CD8-positive, alpha-beta memory T cell (primary cell): ENCODE measurements around the gene BCL10. TPM values are rescaled to one million over a fixed set of nuclear protein-coding genes. Genes with fewer than 3 reads are reported as not detected.

Experiments used
- CTCF ChIA-PET: fragments of 350-600 bp; sonication (Branson Sonifier 250); formaldehyde crosslinking; loops from one replicate; lab custom pipeline; 2021; ENCODE audit warnings: antibody characterized with exemption; lab: Charles Lee
- POLR2A ChIA-PET: fragments of 350-600 bp; sonication (Branson Sonifier 250); formaldehyde crosslinking; loops from one replicate; lab custom pipeline; 2021; ENCODE audit warnings: antibody characterized with exemption; lab: Charles Lee
- DNase-seq, 5 donors: peaks; one replicate each; pipeline versions ENCODE4 v3.0.0 to v3.0.0-alpha.2; 2020 to 2022; ENCODE audit warnings: mixed read lengths in 1 of 5
- H3K27ac ChIP-seq: one replicate; pipeline ENCODE4 v1.7.0; 2013; ENCODE audit warnings: low read depth, mild to moderate bottlenecking, low read length, moderate library complexity
- H3K27me3 ChIP-seq: 2 replicates; pipeline ENCODE4 v1.7.0; 2013; ENCODE audit warnings: low read length, mild to moderate bottlenecking; ENCODE audit not compliant: insufficient read depth, poor library complexity, severe bottlenecking
- H3K36me3 ChIP-seq: 2 replicates; pipeline ENCODE4 v1.7.0; 2013; ENCODE audit warnings: mild to moderate bottlenecking, low read length, moderate library complexity; ENCODE audit not compliant: insufficient read depth
- H3K4me1 ChIP-seq: 2 replicates; pipeline ENCODE4 v1.7.0; 2013; ENCODE audit warnings: mild to moderate bottlenecking, low read length, moderate library complexity; ENCODE audit not compliant: insufficient read depth
- H3K4me3 ChIP-seq: 2 replicates; pipeline ENCODE4 v1.7.0; 2013; ENCODE audit warnings: mild to moderate bottlenecking, low read length
- H3K9me3 ChIP-seq: 2 replicates; pipeline ENCODE4 v1.7.0; 2013; ENCODE audit warnings: mild to moderate bottlenecking, low read length
- H3K27ac Mint-ChIP-seq, 8 donors: one replicate each; pipeline ENCODE4 v1.8.0; 2020 to 2021; ENCODE audit warnings: mixed read lengths in 8 of 8, mild to moderate bottlenecking in 6 of 8, inconsistent platforms in 3 of 8, moderate library complexity in 3 of 8
- H3K27me3 Mint-ChIP-seq, 2 donors: one replicate each; pipeline ENCODE4 v1.8.0; 2020 to 2021; ENCODE audit warnings: mixed read lengths in 2 of 2, mild to moderate bottlenecking in 1 of 2, moderate library complexity in 1 of 2
- H3K36me3 Mint-ChIP-seq, 3 donors: one replicate each; pipeline ENCODE4 v1.8.0; 2020 to 2021; ENCODE audit warnings: mixed read lengths in 3 of 3, inconsistent platforms in 1 of 3, mild to moderate bottlenecking in 1 of 3
- H3K4me1 Mint-ChIP-seq, 3 donors: one replicate each; pipeline ENCODE4 v1.8.0; 2020 to 2021; ENCODE audit warnings: mixed read lengths in 3 of 3, inconsistent platforms in 1 of 3, mild to moderate bottlenecking in 1 of 3
- H3K4me3 Mint-ChIP-seq, 7 donors: one replicate each; pipeline ENCODE4 v1.8.0; 2020 to 2021; ENCODE audit warnings: mixed read lengths in 7 of 7, mild to moderate bottlenecking in 6 of 7, moderate library complexity in 4 of 7, inconsistent platforms in 2 of 7
- H3K9me3 Mint-ChIP-seq, 5 donors: one replicate each; pipeline ENCODE4 v1.8.0; 2020 to 2022; ENCODE audit warnings: mixed read lengths in 5 of 5, mild to moderate bottlenecking in 3 of 5, moderate library complexity in 2 of 5, inconsistent platforms in 1 of 5
- polyA plus RNA-seq: library from polyadenylated mRNA; unstranded; fragments of 300-500 nt; fragmentation: Illumina TruSeq; gene quantifications from one replicate; pipeline ENCODE4 v1.2.3, GENCODE V29; 2021
- total RNA-seq, 2 experiments: library from RNA; stranded (reverse); gene quantifications; one replicate each; pipeline ENCODE4 v1.2.3, GENCODE V29; 2021

The BCL10 gene
- total and polyA plus RNA-seq, 3 experiments from 2014 or later = 21.6 to 27.1 (median 21.9) TPM

DNA sequence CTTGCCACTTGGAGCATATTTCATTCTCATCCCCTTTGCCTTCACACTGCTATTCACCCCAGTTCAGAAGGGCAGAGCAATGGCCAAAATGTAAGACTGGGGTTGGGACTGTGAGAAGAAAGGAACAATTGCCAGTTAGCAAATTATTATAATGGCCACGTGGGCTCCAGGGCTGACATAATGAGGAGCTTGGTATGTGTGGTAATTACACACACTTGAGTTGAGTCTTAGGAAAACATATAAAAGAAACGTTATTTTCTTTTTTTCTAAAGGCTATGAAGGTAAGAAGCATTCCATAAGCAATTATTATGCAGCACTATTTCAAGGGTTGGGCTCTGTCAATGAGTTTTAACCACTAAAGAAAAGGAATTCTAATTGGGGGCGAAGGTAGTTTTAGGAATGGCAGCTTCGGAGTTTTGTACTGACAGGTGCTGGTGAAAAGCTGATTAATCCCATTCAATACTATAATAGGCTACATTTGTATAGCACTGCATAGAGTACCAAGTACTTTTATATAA is 32.5 kb upstream of the BCL10 start:
- Mint-ChIP-seq H3K36me3 (peaks cover 0 to 4% (median 0%) of the 10 kb centered on the region in 3 donors), H3K27me3 (peaks cover 9 to 46% of the 10 kb centered on the region in 2 donors), H3K4me3 (peak overlapping the region in 2 of 7 donors; percentile 47 to 84), H3K9me3 (no peaks in the 10 kb centered on the region), H3K4me1 (peaks cover 4 to 7% (median 6%) of the 10 kb centered on the region in 3 donors), H3K27ac (no peak overlapping the region)
- Histone ChIP-seq H3K9me3 (no peaks in the 10 kb centered on the region), H3K36me3 (no peaks in the 10 kb centered on the region), H3K27ac (no peak overlapping the region), H3K4me3 (no peak overlapping the region), H3K4me1 (no peaks in the 10 kb centered on the region), H3K27me3 (peaks cover 6% of the 10 kb centered on the region)
- DNase-seq = no peak
- ChIA-PET CTCF (interaction anchor here (0.8 to 1.4 kb wide), 5 partner anchors 8 to 31 kb away, joined by 3 to 8 read pairs (median 3); no protein-coding TSS in a partner anchor), POLR2A (no interaction called here)

- no peak overlapping the region for H3K4me3 ChIP-seq
- H3K27ac ChIP-seq = no peak overlapping the region
- no peaks in the 10 kb centered on the region for H3K9me3 ChIP-seq
- peak overlapping the region in 1 of 8 donors; percentile 45 for H3K27ac Mint-ChIP-seq
- H3K4me1 ChIP-seq = no peaks in the 10 kb centered on the region
- peaks cover 0 to under 1% (median 0%) of the 10 kb centered on the region in 3 donors for H3K36me3 Mint-ChIP-seq
- CTCF ChIA-PET = interaction anchor here (0.8 to 1.4 kb wide), 4 partner anchors 9 to 31 kb away, joined by 3 to 8 read pairs (median 4); no protein-coding TSS in a partner anchor
- no peaks in the 10 kb centered on the region for H3K9me3 Mint-ChIP-seq
- peak overlapping the region in 6 of 7 donors; percentile 47 to 85 (median 76) for H3K4me3 Mint-ChIP-seq
- peaks cover 6% of the 10 kb centered on the region for H3K27me3 ChIP-seq
- DNase-seq = peak; percentile 35 to 73 (median 40)
- H3K36me3 ChIP-seq = no peaks in the 10 kb centered on the region
- peaks cover 9 to 39% of the 10 kb centered on the region in 2 donors for H3K27me3 Mint-ChIP-seq
- POLR2A ChIA-PET = no interaction called here
- H3K4me1 Mint-ChIP-seq = peaks cover 4 to 7% (median 6%) of the 10 kb centered on the region in 3 donors
These were observed 31.8 kb upstream of the BCL10 start for GRCh38 chr1:85307987-85308832.

DNA sequence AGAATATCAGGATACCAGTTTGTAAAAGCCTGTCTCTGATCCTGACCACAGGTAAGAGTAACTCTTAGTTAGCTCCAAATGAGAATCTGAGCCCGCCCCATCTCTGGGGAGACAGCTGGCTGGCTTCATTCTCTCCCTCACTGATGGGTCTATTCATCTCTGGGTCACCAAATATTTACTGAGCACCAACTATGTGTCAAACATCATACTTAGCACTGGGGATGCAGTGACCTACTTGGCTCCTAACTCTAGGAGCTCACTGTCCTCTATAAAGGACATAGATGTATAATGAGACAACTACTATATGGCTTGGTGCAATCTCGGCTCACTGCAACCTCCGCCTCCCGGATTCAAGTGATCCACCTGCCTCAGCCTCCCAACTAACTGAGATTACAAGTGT is 29.8 kb upstream of the BCL10 start:
- H3K27ac ChIP-seq = no peak overlapping the region

DNA sequence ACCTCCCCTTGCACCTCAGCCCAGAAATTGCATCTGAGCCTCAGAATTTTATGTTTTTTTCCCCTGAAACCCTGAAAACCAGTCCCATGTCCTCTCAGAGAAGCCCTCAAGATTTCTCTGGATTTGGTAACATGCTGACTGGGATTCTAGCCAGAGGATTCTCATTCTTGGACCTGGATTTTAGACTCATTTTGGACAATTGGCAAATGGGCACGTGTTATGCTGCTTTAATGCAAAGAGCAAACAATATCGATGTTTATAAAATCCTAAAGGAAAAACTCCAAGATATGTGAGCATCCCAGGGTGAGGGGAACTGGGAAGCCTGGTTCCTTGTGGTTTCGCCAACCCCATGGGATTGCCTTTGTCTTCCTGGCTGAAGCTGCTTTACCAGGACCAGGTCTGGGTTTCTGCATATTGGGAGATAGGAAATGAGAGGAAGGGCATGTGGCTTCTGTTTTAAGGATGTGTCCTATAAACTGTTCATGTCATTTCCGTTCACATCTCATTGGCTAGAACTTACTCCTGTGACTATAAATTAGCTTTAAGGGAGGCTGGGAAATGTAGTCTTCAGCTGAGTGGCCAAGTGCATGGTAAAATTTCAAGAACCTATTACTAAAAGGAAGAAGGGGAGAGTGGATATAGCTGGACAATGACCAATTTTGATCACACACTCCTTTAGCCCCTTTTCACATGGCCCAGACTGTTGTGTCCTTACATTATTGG is 27.2 kb upstream of the BCL10 start:
- no peaks in the 10 kb centered on the region for H3K36me3 ChIP-seq
- no peaks in the 10 kb centered on the region for H3K9me3 ChIP-seq
- Mint-ChIP-seq H3K36me3 (peaks cover 0 to 1% (median 0%) of the 10 kb centered on the region in 3 donors), H3K4me1 (peaks cover 13 to 15% (median 15%) of the 10 kb centered on the region in 3 donors), H3K27me3 (peaks cover 2 to 19% of the 10 kb centered on the region in 2 donors), H3K4me3 (no peak overlapping the region), H3K9me3 (no peaks in the 10 kb centered on the region), H3K27ac (no peak overlapping the region)
- H3K27ac ChIP-seq = no peak overlapping the region
- peaks cover 6% of the 10 kb centered on the region for H3K27me3 ChIP-seq
- ChIA-PET CTCF (no interaction called here), POLR2A (no interaction called here)
- H3K4me3 ChIP-seq = no peak overlapping the region
- peaks cover 7% of the 10 kb centered on the region for H3K4me1 ChIP-seq
- DNase-seq = no peak

More for the DNA sequence above, 29.8 kb upstream of the BCL10 start:
- Histone ChIP-seq H3K9me3 (no peaks in the 10 kb centered on the region), H3K36me3 (no peaks in the 10 kb centered on the region), H3K4me1 (no peaks in the 10 kb centered on the region), H3K27me3 (no peaks in the 10 kb centered on the region), H3K4me3 (no peak overlapping the region)
- no peak overlapping the region for H3K27ac Mint-ChIP-seq
- POLR2A ChIA-PET = no interaction called here
- CTCF ChIA-PET = no interaction called here
- H3K9me3 Mint-ChIP-seq = no peaks in the 10 kb centered on the region
- peaks cover 7 to 36% of the 10 kb centered on the region in 2 donors for H3K27me3 Mint-ChIP-seq
- H3K4me3 Mint-ChIP-seq = no peak overlapping the region
- H3K4me1 Mint-ChIP-seq = peaks cover 4 to 7% (median 6%) of the 10 kb centered on the region in 3 donors
- H3K36me3 Mint-ChIP-seq = peaks cover 0 to 1% (median 0%) of the 10 kb centered on the region in 3 donors
- DNase-seq = no peak

- Mint-ChIP-seq H3K27ac (no peak overlapping the region), H3K4me1 (peaks cover 27 to 29% (median 28%) of the 10 kb centered on the region in 3 donors), H3K36me3 (peaks cover 0 to 1% (median 0%) of the 10 kb centered on the region in 3 donors), H3K4me3 (no peak overlapping the region), H3K9me3 (no peaks in the 10 kb centered on the region), H3K27me3 (peaks cover 6 to 19% of the 10 kb centered on the region in 2 donors)
- Histone ChIP-seq H3K27ac (no peak overlapping the region), H3K4me1 (peaks cover 19% of the 10 kb centered on the region), H3K9me3 (no peaks in the 10 kb centered on the region), H3K36me3 (no peaks in the 10 kb centered on the region), H3K4me3 (no peak overlapping the region), H3K27me3 (peaks cover 6% of the 10 kb centered on the region)
- no peak for DNase-seq
- POLR2A ChIA-PET = no interaction called here
- CTCF ChIA-PET = no interaction called here
These were observed 23.7 kb upstream of the BCL10 start for GRCh38 chr1:85300140-85300539.

DNA sequence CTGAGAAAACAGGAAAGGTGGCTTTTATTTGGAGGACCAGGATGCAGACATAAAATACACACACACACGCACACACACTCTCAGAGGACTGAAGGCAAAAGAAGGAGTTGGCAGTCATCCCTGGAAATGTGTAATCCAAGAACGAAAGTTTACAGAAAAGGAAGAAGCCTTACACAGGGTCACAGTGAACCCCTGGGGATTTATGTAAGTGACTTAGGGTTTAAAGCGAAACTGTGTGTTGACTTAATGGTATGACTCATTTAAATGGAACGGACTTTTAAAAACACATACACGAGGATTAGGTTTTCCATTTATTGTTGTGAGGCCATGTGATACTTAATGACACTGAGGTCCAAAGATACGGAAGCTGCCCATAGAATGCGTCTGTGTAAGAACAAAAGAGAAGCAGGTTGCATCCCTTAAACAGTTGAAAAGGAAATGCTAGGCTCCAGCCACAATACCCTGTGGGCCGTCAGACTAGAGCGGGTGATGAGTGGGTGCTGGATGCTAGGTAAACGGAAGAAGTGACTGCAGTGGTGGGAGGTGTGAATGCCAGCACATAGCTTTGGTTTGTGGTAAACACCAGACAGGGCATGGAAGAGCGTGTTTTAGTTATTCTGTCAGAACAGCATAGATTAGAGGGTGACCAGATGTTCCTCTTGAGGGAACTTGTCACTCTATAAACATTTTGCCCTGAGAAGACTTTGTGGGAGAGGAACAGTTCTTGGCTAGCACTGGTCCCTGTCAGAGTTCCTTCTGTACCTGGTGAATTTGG is 21.6 kb upstream of the BCL10 start:
- no peaks in the 10 kb centered on the region for H3K9me3 ChIP-seq
- no peaks in the 10 kb centered on the region for H3K9me3 Mint-ChIP-seq
- peaks cover 27 to 29% (median 28%) of the 10 kb centered on the region in 3 donors for H3K4me1 Mint-ChIP-seq
- H3K27ac Mint-ChIP-seq = peak overlapping the region in 7 of 8 donors; percentile 30 to 88 (median 77)
- H3K27me3 ChIP-seq = peaks cover 6% of the 10 kb centered on the region
- H3K27me3 Mint-ChIP-seq = peaks cover 6 to 16% of the 10 kb centered on the region in 2 donors
- no peak overlapping the region for H3K4me3 ChIP-seq
- no peak overlapping the region for H3K27ac ChIP-seq
- peak overlapping the region; percentile 13 to 80 (median 70) for H3K4me3 Mint-ChIP-seq
- peaks cover 19% of the 10 kb centered on the region for H3K4me1 ChIP-seq
- ChIA-PET POLR2A (interaction anchor here (1.7 kb wide), 1 partner anchor 22 kb away, joined by 13 read pairs; the partner anchor contains the start of gene BCL10), CTCF (interaction anchor here (1.0 to 1.9 kb wide), 5 partner anchors 10 to 353 kb away, joined by 3 to 8 read pairs (median 4); partner anchors contain the start of gene C1orf52)
- peak; percentile 10 to 83 (median 57) for DNase-seq
- H3K36me3 ChIP-seq = no peaks in the 10 kb centered on the region
- H3K36me3 Mint-ChIP-seq = peaks cover 0 to 1% (median 0%) of the 10 kb centered on the region in 3 donors

DNA sequence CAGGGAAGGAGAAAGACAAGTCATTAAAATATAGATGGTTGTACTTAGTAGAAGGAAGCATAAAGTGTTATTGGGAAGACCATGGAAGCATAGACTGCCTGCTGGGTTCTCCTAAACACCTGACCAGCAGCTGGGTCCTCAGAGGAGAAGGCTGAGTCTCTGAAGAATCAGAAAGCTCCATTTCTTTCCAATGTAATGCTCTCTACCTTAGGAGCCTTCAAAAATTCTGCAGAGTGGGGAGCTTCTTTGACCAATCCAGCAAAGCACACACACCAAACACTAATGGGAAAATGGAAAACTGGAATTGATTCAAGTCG is 21.1 kb upstream of the BCL10 start:
- peaks cover 6% of the 10 kb centered on the region for H3K27me3 ChIP-seq
- ChIA-PET POLR2A (interaction anchor here (1.7 kb wide), 1 partner anchor 21 kb away, joined by 13 read pairs; the partner anchor contains the start of gene BCL10), CTCF (interaction anchor here (1.0 to 1.9 kb wide), 6 partner anchors 10 to 353 kb away, joined by 3 to 8 read pairs (median 4); partner anchors contain the start of gene C1orf52)
- peaks cover 19% of the 10 kb centered on the region for H3K4me1 ChIP-seq
- Mint-ChIP-seq H3K27me3 (peaks cover 4 to 16% of the 10 kb centered on the region in 2 donors), H3K36me3 (no peaks in the 10 kb centered on the region), H3K4me3 (peak overlapping the region in 6 of 7 donors; percentile 7 to 80 (median 72)), H3K27ac (peak overlapping the region; percentile 27 to 88 (median 72)), H3K4me1 (peaks cover 27 to 29% (median 28%) of the 10 kb centered on the region in 3 donors), H3K9me3 (no peaks in the 10 kb centered on the region)
- H3K27ac ChIP-seq = no peak overlapping the region
- H3K36me3 ChIP-seq = no peaks in the 10 kb centered on the region
- no peak for DNase-seq
- no peak overlapping the region for H3K4me3 ChIP-seq
- H3K9me3 ChIP-seq = no peaks in the 10 kb centered on the region
